SU-DHL-6 (cell line): Measurements from ENCODE around the gene FCF1.

Experiments used
- H2AFZ ChIP-seq: fragments of 200-600 bp; sonication (generic); 2 replicates; pipeline ENCODE4 v1.6.1; 2014; ENCODE audit warnings: low read depth, mild to moderate bottlenecking, moderate library complexity, mixed read lengths, antibody characterized with exemption, low read length; ENCODE audit not compliant: severe bottlenecking
- H3F3A ChIP-seq: fragments of 200-600 bp; shearing (Covaris generic); 2 replicates; pipeline ENCODE4 v1.6.0; 2016; ENCODE audit warnings: antibody characterized with exemption, mild to moderate bottlenecking; ENCODE audit not compliant: insufficient read depth
- H3K27ac ChIP-seq: fragments of 200-600 bp; sonication (generic); 2 replicates; pipeline ENCODE4 v1.5.1; 2016; ENCODE audit warnings: low read depth, mild to moderate bottlenecking, low read length, moderate library complexity, mixed read lengths
- H3K27me3 ChIP-seq: fragments of 200-600 bp; sonication (generic), shearing (Covaris generic); 2 replicates; pipeline ENCODE4 v1.6.0; 2014; ENCODE audit warnings: mild to moderate bottlenecking, low read length
- H3K36me3 ChIP-seq: fragments of 200-600 bp; sonication (generic); 2 replicates; pipeline ENCODE4 v1.6.1; 2014; ENCODE audit warnings: mild to moderate bottlenecking, low read length, mixed read lengths
- H3K4me2 ChIP-seq: fragments of 300-600, 200-600 bp; shearing (Covaris generic), sonication (generic); 2 replicates; pipeline ENCODE4 v1.6.0; 2014; ENCODE audit warnings: low read length, low read depth, mild to moderate bottlenecking; ENCODE audit not compliant: poor library complexity, severe bottlenecking
- H3K4me3 ChIP-seq: fragments of 200-600 bp; sonication (generic); 2 replicates; pipeline ENCODE4 v1.5.1; 2014; ENCODE audit warnings: antibody characterized with exemption, low read length, mild to moderate bottlenecking, mixed read lengths; ENCODE audit not compliant: insufficient read depth, poor library complexity, severe bottlenecking
- H3K79me2 ChIP-seq: fragments of 200-600 bp; sonication (generic); 2 replicates; pipeline ENCODE4 v1.6.1; 2014; ENCODE audit warnings: mild to moderate bottlenecking, low read length, moderate library complexity; ENCODE audit not compliant: insufficient read depth
- H3K9ac ChIP-seq: fragments of 200-600 bp; sonication (generic); 2 replicates; pipeline ENCODE4 v1.7.0; 2014; ENCODE audit warnings: mild to moderate bottlenecking, low read length
- H3K9me2 ChIP-seq: fragments of 200-600 bp; sonication (generic); replicated peaks from 2 replicates; pipeline ENCODE4 v1.6.1; 2014; ENCODE audit warnings: low read length; ENCODE audit not compliant: insufficient read depth
- H3K9me3 ChIP-seq: fragments of 200-600 bp; sonication (generic); 2 replicates; pipeline ENCODE4 v1.6.1; 2014; ENCODE audit warnings: low read length, mixed read lengths; ENCODE audit not compliant: insufficient read depth
- H4K20me1 ChIP-seq: fragments of 200-600 bp; sonication (generic); 2 replicates; pipeline ENCODE4 v1.6.1; 2014; ENCODE audit warnings: low read depth, mild to moderate bottlenecking, antibody characterized with exemption, low read length, moderate library complexity, mixed read lengths
- EZH2phosphoT487 ChIP-seq: fragments of 200-600 bp; sonication (generic), shearing (Covaris generic); conservative IDR thresholded peaks from 2 replicates; pipeline ENCODE4 v1.6.1; 2018; ENCODE audit warnings: mild to moderate bottlenecking, antibody characterized with exemption, low read length, moderate library complexity, mixed read lengths
- TF ChIP-seq, protein P1 (sequence below): fragments of 200-600 bp; sonication (generic); IDR thresholded peaks from one replicate; pipeline ENCODE4 v1.5.1; 2017; ENCODE audit warnings: antibody characterized with exemption, mild to moderate bottlenecking, low read length, moderate library complexity; ENCODE audit not compliant: insufficient read depth, poor library complexity, severe bottlenecking

The FCF1 gene

GRCh38 chr14:74785056-74785613 lies 72.2 kb downstream of the FCF1 start:
- Histone ChIP-seq H3K36me3 (peaks cover 45% of the 10 kb centered on the region; the same call in 1 of the 2 replicates), H3K9ac (no peak overlapping the region), H2AFZ (no peak overlapping the region), H3K27me3 (no peaks in the 10 kb centered on the region), H3K4me2 (no peak overlapping the region), H3K27ac (no peak overlapping the region), H3K4me3 (no peak overlapping the region), H4K20me1 (no peaks in the 10 kb centered on the region; the same call in 1 of the 2 replicates), H3K79me2 (peaks cover 32% of the 10 kb centered on the region), H3F3A (no peaks in the 10 kb centered on the region), H3K9me2 (no peaks in the 10 kb centered on the region), H3K9me3 (no peaks in the 10 kb centered on the region)
- TF ChIP-seq EZH2phosphoT487, result no peak
- TF ChIP-seq, protein P1, sequence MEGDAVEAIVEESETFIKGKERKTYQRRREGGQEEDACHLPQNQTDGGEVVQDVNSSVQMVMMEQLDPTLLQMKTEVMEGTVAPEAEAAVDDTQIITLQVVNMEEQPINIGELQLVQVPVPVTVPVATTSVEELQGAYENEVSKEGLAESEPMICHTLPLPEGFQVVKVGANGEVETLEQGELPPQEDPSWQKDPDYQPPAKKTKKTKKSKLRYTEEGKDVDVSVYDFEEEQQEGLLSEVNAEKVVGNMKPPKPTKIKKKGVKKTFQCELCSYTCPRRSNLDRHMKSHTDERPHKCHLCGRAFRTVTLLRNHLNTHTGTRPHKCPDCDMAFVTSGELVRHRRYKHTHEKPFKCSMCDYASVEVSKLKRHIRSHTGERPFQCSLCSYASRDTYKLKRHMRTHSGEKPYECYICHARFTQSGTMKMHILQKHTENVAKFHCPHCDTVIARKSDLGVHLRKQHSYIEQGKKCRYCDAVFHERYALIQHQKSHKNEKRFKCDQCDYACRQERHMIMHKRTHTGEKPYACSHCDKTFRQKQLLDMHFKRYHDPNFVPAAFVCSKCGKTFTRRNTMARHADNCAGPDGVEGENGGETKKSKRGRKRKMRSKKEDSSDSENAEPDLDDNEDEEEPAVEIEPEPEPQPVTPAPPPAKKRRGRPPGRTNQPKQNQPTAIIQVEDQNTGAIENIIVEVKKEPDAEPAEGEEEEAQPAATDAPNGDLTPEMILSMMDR, result no peak

DNA sequence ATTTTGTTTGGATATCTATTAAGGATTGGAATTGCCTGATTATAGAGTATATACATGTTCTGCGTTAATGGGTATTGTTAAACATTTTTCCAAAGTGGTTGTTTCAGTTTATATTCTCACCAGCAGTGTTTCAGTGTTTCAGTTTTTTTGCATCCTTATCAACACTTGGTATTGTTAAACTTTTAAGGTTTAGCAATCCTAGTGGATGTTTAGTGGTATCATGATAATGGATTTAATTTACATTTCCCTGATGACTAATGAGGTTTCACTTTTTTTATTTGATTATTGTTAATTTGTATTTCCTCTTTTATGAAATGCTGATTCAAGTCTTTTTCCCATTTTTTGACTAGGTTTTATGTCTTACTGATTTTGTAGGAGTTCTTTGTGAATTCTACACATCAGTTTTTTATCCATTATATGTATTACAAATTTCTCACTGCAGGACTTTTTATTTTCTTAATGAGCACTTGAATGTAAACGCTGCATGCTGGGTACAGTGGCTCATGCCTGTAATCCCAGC lies 73.9 kb downstream of the FCF1 start:
- Histone ChIP-seq H3K27ac (no peak overlapping the region), H3K9me3 (no peaks in the 10 kb centered on the region), H3F3A (0 out of 2 replicates have a peak, but pooled peaks cover 6% of the 10 kb centered on the region), H3K36me3 (peaks cover 38% of the 10 kb centered on the region; the same call in 1 of the 2 replicates), H2AFZ (no peak overlapping the region), H3K9ac (no peak overlapping the region), H4K20me1 (no peaks in the 10 kb centered on the region; the same call in 1 of the 2 replicates), H3K79me2 (peaks cover 49% of the 10 kb centered on the region), H3K9me2 (no peaks in the 10 kb centered on the region), H3K4me3 (no peak overlapping the region), H3K4me2 (no peak overlapping the region), H3K27me3 (no peaks in the 10 kb centered on the region)
- TF ChIP-seq, protein P1, result no peak
- TF ChIP-seq EZH2phosphoT487, result no peak
